Smooth muscle cell (in vitro differentiated cells): Measurements from ENCODE around the gene MPEG1. TPM values are rescaled to one million over a fixed set of nuclear protein-coding genes. Genes with fewer than 3 reads are reported as not detected.

Source experiments
- DNase-seq: peaks from one replicate; lab custom pipeline; 2025; ENCODE audit not compliant: unreplicated experiment; lab: John Stamatoyannopoulos, UW
- H2AFZ ChIP-seq: fragments of 200-600 bp; sonication (generic); 2 replicates; pipeline ENCODE4 v1.6.0; 2016; ENCODE audit warnings: antibody characterized with exemption, low read depth, mild to moderate bottlenecking
- H3F3A ChIP-seq: fragments of 200-600 bp; sonication (generic); 2 replicates; pipeline ENCODE4 v1.6.0; 2017; ENCODE audit warnings: antibody characterized with exemption, low read depth
- H3K27ac ChIP-seq: fragments of 200-600 bp; sonication (generic); 2 replicates; pipeline ENCODE4 v1.5.1; 2016; ENCODE audit warnings: low read depth, mild to moderate bottlenecking
- H3K27me3 ChIP-seq: fragments of 200-600 bp; sonication (generic); 2 replicates; pipeline ENCODE4 v1.6.1; 2016; ENCODE audit warnings: low read depth, mild to moderate bottlenecking
- H3K36me3 ChIP-seq: fragments of 200-600 bp; sonication (generic); 2 replicates; pipeline ENCODE4 v1.5.1; 2016; ENCODE audit warnings: low read depth
- H3K4me1 ChIP-seq: fragments of 200-600 bp; sonication (generic); 2 replicates; pipeline ENCODE4 v1.5.1; 2016; ENCODE audit warnings: low read depth
- H3K4me2 ChIP-seq: fragments of 200-600 bp; sonication (generic); 2 replicates; pipeline ENCODE4 v1.6.0; 2016; ENCODE audit warnings: mild to moderate bottlenecking
- H3K4me3 ChIP-seq: fragments of 200-600 bp; sonication (generic); 2 replicates; pipeline ENCODE4 v1.5.1; 2016; ENCODE audit warnings: mild to moderate bottlenecking
- H3K79me2 ChIP-seq: fragments of 200-600 bp; sonication (generic); 2 replicates; pipeline ENCODE4 v1.6.0; 2016; ENCODE audit warnings: low read depth, mild to moderate bottlenecking
- H3K9ac ChIP-seq: fragments of 200-600 bp; sonication (generic); 2 replicates; pipeline ENCODE4 v1.6.0; 2016; ENCODE audit warnings: low read depth
- H3K9me3 ChIP-seq: fragments of 200-600 bp; sonication (generic); replicated peaks from 2 replicates; pipeline ENCODE4 v1.5.1; 2016; ENCODE audit warnings: low read depth
- H4K20me1 ChIP-seq: fragments of 200-600 bp; sonication (generic); 2 replicates; pipeline ENCODE4 v1.6.0; 2016; ENCODE audit warnings: low read depth
- CTCF ChIP-seq: fragments of 200-600 bp; sonication (generic); IDR thresholded peaks from 2 replicates; pipeline ENCODE4 v1.5.1; 2017; ENCODE audit warnings: borderline replicate concordance, mild to moderate bottlenecking, antibody characterized with exemption; ENCODE audit not compliant: insufficient read depth, poor library complexity, severe bottlenecking
- WGBS: methylation state at CpG from one replicate; pipeline ENCODE4 v1.1.7; 2016; ENCODE audit warnings: low lambda C conversion rate; 5-methylcytosine and 5-hydroxymethylcytosine counted together
- polyA plus RNA-seq: library from polyadenylated mRNA; unstranded; fragments of >200 nt; fragmentation: Nextera tagmentation; extraction: Ambion mirVana; gene quantifications from 2 replicates; pipeline ENCODE4 v1.2.1, GENCODE V29; 2016
- total RNA-seq: library from RNA; depleted of rRNA; stranded (reverse); fragments of >200 nt; gene quantifications from 2 replicates; pipeline ENCODE4 v1.2.3, GENCODE V29; 2014

The MPEG1 gene
- total and polyA plus RNA-seq, 2 experiments from 2014 or later: 0.07 to 0.13 TPM

GRCh38 chr11:59180168-59180776, 32.5 kb downstream of the MPEG1 start:
- Histone ChIP-seq H3K79me2 (peaks cover 39% of the 10 kb centered on the region), H3K27me3 (no peaks in the 10 kb centered on the region), H3K4me2 (no peak overlapping the region), H3K9me3 (no peaks in the 10 kb centered on the region), H4K20me1 (peaks cover 63% of the 10 kb centered on the region), H3F3A (peaks cover 5% of the 10 kb centered on the region), H3K27ac (no peak overlapping the region), H3K9ac (no peak overlapping the region), H2AFZ (no peak overlapping the region), H3K4me3 (no peak overlapping the region), H3K4me1 (peaks cover 23% of the 10 kb centered on the region), H3K36me3 (no peaks in the 10 kb centered on the region)
- 76% methylated on average over 2 of the region's 2 CpGs for WGBS
- DNase-seq: no peak
- no peak for TF ChIP-seq CTCF

GRCh38 chr11:59179121-59179520, 33.6 kb downstream of the MPEG1 start:
- peaks cover 39% of the 10 kb centered on the region for H3K79me2 ChIP-seq
- WGBS: 75% methylated on average over 2 of the region's 2 CpGs

GRCh38 chr11:59178402-59178801, 34.3 kb downstream of the MPEG1 start:
- Histone ChIP-seq H3K9me3 (no peaks in the 10 kb centered on the region), H3F3A (peaks cover 12% of the 10 kb centered on the region), H3K79me2 (peaks cover 39% of the 10 kb centered on the region), H2AFZ (no peak overlapping the region), H3K4me1 (peaks cover 39% of the 10 kb centered on the region), H3K27ac (no peak overlapping the region), H3K36me3 (no peaks in the 10 kb centered on the region), H3K27me3 (no peaks in the 10 kb centered on the region), H3K9ac (no peak overlapping the region), H3K4me3 (no peak overlapping the region), H4K20me1 (peaks cover 49% of the 10 kb centered on the region), H3K4me2 (no peak overlapping the region)
- DNase-seq: no peak
- no peak for TF ChIP-seq CTCF

More at GRCh38 chr11:59179121-59179520, 33.6 kb downstream of the MPEG1 start:
- Histone ChIP-seq H3K9ac (no peak overlapping the region), H3K36me3 (no peaks in the 10 kb centered on the region), H3K4me2 (no peak overlapping the region), H3K9me3 (no peaks in the 10 kb centered on the region), H2AFZ (no peak overlapping the region), H3K4me3 (no peak overlapping the region), H4K20me1 (peaks cover 55% of the 10 kb centered on the region), H3F3A (peaks cover 5% of the 10 kb centered on the region), H3K27ac (no peak overlapping the region), H3K27me3 (no peaks in the 10 kb centered on the region), H3K4me1 (peaks cover 34% of the 10 kb centered on the region)
- TF ChIP-seq CTCF: no peak
- DNase-seq: no peak

- H3K27me3 ChIP-seq: no peaks in the 10 kb centered on the region
- peaks cover 37% of the 10 kb centered on the region for H3K79me2 ChIP-seq
- H2AFZ ChIP-seq: no peak overlapping the region
- peaks cover 28% of the 10 kb centered on the region for H4K20me1 ChIP-seq
- H3K9me3 ChIP-seq: no peaks in the 10 kb centered on the region
- H3K27ac ChIP-seq: peak overlapping the region; percentile 85
- H3F3A ChIP-seq: peaks cover 12% of the 10 kb centered on the region
- no peak for DNase-seq
- no peaks in the 10 kb centered on the region for H3K36me3 ChIP-seq
- 51% methylated on average over 7 of the region's 7 CpGs for WGBS
- TF ChIP-seq CTCF: no peak
- H3K9ac ChIP-seq: no peak overlapping the region
- H3K4me1 ChIP-seq: peaks cover 39% of the 10 kb centered on the region
- H3K4me2 ChIP-seq: peak overlapping the region; percentile 15
- no peak overlapping the region for H3K4me3 ChIP-seq
Measured at GRCh38 chr11:59176330-59176729, 36.4 kb downstream of the MPEG1 start.
